ENCODE measurements around the gene GIT1. TPM values are rescaled to one million over a fixed set of nuclear protein-coding genes. Genes with fewer than 3 reads are reported as not detected.

GIT1 gene
- polyA plus RNA-seq, 1 of the 3 experiments (the other 2 are of a cell fraction): 42.9 TPM

GRCh38 chr17:29567304-29567553, 22.2 kb downstream of the GIT1 start:
- 0% methylated on average over 5 of the region's 27 CpGs for WGBS (ENCODE audit: low lambda C conversion rate)

More at GRCh38 chr17:29567304-29567553, 22.2 kb downstream of the GIT1 start:
- peaks cover 7% of the 10 kb centered on the region for H3F3A ChIP-seq (replicated peaks; ENCODE audit: insufficient read depth)
- no peaks in the 10 kb centered on the region for H3K27me3 ChIP-seq (ENCODE audit: insufficient read depth)
- TF ChIP-seq SMC3 (IDR thresholded peaks at IDR 0.05; ENCODE audit: low read depth, low read length) (no peak), EP300 (IDR thresholded peaks at IDR 0.05; ENCODE audit: borderline replicate concordance in 1 of 2, low read depth in 1 of 2, low read length in 1 of 2) (no peak), POLR2AphosphoS5 (IDR thresholded peaks at IDR 0.05; ENCODE audit: low read depth, low read length) (no peak), SIN3A (IDR thresholded peaks at IDR 0.05; ENCODE audit: borderline replicate concordance, low read depth, low read length) (no peak), RXRA (IDR thresholded peaks at IDR 0.05; ENCODE audit: borderline replicate concordance, low read depth) (no peak), FOXJ3 (CRISPR knock-in tag; IDR thresholded peaks at IDR 0.05) (no peak), GABPA (IDR thresholded peaks at IDR 0.05; ENCODE audit: low read depth) (no peak), RFX5 (IDR thresholded peaks at IDR 0.05; ENCODE audit: low read length) (no peak), RCOR1 (IDR thresholded peaks at IDR 0.05; ENCODE audit: low read length) (no peak), FOSL2 (IDR thresholded peaks at IDR 0.05; ENCODE audit: borderline replicate concordance, low read depth) (no peak), TAF1 (IDR thresholded peaks at IDR 0.05; ENCODE audit: borderline replicate concordance, low read depth, low read length) (no peak)
- TF ChIP-seq, protein P1, sequence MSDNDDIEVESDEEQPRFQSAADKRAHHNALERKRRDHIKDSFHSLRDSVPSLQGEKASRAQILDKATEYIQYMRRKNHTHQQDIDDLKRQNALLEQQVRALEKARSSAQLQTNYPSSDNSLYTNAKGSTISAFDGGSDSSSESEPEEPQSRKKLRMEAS (IDR thresholded peaks at IDR 0.05; ENCODE audit: low read depth): no peak
- TF ChIP-seq, protein P2, sequence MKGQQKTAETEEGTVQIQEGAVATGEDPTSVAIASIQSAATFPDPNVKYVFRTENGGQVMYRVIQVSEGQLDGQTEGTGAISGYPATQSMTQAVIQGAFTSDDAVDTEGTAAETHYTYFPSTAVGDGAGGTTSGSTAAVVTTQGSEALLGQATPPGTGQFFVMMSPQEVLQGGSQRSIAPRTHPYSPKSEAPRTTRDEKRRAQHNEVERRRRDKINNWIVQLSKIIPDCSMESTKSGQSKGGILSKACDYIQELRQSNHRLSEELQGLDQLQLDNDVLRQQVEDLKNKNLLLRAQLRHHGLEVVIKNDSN (IDR thresholded peaks at IDR 0.05; ENCODE audit: borderline replicate concordance, low read depth): no peak
- TF ChIP-seq, protein P3, sequence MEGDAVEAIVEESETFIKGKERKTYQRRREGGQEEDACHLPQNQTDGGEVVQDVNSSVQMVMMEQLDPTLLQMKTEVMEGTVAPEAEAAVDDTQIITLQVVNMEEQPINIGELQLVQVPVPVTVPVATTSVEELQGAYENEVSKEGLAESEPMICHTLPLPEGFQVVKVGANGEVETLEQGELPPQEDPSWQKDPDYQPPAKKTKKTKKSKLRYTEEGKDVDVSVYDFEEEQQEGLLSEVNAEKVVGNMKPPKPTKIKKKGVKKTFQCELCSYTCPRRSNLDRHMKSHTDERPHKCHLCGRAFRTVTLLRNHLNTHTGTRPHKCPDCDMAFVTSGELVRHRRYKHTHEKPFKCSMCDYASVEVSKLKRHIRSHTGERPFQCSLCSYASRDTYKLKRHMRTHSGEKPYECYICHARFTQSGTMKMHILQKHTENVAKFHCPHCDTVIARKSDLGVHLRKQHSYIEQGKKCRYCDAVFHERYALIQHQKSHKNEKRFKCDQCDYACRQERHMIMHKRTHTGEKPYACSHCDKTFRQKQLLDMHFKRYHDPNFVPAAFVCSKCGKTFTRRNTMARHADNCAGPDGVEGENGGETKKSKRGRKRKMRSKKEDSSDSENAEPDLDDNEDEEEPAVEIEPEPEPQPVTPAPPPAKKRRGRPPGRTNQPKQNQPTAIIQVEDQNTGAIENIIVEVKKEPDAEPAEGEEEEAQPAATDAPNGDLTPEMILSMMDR (IDR thresholded peaks at IDR 0.05): no peak
- TF ChIP-seq, protein P4, sequence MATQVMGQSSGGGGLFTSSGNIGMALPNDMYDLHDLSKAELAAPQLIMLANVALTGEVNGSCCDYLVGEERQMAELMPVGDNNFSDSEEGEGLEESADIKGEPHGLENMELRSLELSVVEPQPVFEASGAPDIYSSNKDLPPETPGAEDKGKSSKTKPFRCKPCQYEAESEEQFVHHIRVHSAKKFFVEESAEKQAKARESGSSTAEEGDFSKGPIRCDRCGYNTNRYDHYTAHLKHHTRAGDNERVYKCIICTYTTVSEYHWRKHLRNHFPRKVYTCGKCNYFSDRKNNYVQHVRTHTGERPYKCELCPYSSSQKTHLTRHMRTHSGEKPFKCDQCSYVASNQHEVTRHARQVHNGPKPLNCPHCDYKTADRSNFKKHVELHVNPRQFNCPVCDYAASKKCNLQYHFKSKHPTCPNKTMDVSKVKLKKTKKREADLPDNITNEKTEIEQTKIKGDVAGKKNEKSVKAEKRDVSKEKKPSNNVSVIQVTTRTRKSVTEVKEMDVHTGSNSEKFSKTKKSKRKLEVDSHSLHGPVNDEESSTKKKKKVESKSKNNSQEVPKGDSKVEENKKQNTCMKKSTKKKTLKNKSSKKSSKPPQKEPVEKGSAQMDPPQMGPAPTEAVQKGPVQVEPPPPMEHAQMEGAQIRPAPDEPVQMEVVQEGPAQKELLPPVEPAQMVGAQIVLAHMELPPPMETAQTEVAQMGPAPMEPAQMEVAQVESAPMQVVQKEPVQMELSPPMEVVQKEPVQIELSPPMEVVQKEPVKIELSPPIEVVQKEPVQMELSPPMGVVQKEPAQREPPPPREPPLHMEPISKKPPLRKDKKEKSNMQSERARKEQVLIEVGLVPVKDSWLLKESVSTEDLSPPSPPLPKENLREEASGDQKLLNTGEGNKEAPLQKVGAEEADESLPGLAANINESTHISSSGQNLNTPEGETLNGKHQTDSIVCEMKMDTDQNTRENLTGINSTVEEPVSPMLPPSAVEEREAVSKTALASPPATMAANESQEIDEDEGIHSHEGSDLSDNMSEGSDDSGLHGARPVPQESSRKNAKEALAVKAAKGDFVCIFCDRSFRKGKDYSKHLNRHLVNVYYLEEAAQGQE (IDR thresholded peaks at IDR 0.05; ENCODE audit: low read depth, low read length): no peak
- no peaks in the 10 kb centered on the region for H4K20me1 ChIP-seq (ENCODE audit: insufficient read depth)
- peak overlapping the region; percentile 62; the same call in 1 of the 2 replicates for H3K9ac ChIP-seq
- no peaks in the 10 kb centered on the region for H3K9me3 ChIP-seq
- peak overlapping the region; percentile 76 to 81 for H3K4me3 ChIP-seq (ENCODE audit: low read depth in 2 of 2, low read length in 1 of 2)
- H2AFZ ChIP-seq (ENCODE audit: low read depth): peak overlapping the region; percentile 97
- H3K4me1 ChIP-seq (ENCODE audit: control insufficient read depth in 1 of 2, insufficient read depth in 2 of 2, low read depth in 1 of 2, low read length in 1 of 2): peaks cover 8 to 19% of the 10 kb centered on the region in 2 experiments; a peak in 1 of 4 replicates
- peak overlapping the region in 1 of 2 experiments; percentile 77; a peak in 2 of 4 replicates for H3K27ac ChIP-seq (ENCODE audit: low read depth in 2 of 2, low read length in 1 of 2)
- peaks cover 1 to 4% of the 10 kb centered on the region in 2 experiments for H3K36me3 ChIP-seq (replicated peaks in 1 of 2; ENCODE audit: control insufficient read depth in 1 of 2, insufficient read depth in 2 of 2, low read length in 1 of 2)
- POLR2A ChIA-PET: interaction anchor here (0.6 to 1.1 kb wide), 3 partner anchors 11 to 25 kb away, joined by 3 read pairs; no protein-coding TSS in a partner anchor
- no peaks in the 10 kb centered on the region for H3K9me2 ChIP-seq
- no peak for DNase-seq
- CTCF ChIA-PET: interaction anchor here (0.8 to 11.6 kb wide), 16 partner anchors 8 to 420 kb away, joined by 3 to 166 read pairs (median 4); partner anchors contain the start of genes ANKRD13B and GIT1
- peak overlapping the region; percentile 92 for H3K4me2 ChIP-seq
- H3K79me2 ChIP-seq (ENCODE audit: insufficient read depth): peaks cover 10% of the 10 kb centered on the region; the same call in 1 of the 2 replicates
